ENCODE measurements around the gene IL17RC.

DNA sequence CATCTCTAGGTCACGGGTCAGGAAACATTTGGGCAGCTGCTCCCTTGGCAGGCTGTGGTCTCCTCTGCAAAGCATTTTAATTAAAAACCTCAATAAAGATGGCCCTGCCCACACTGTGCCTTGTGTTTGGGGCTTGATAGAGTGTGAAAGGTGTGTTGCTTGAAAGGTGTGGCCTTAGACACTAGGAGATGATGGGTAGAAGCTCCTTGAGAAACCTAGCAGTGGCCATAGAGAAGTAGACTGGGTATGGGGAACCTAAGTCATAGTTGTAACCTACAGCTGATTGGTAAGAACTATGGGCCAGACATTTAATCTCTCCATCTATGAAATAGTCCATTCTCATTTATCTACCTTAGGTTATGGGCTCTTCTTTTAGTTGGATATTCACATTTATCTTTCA is 23.2 kb upstream of the IL17RC start:
- TF ChIP-seq, protein P1, sequence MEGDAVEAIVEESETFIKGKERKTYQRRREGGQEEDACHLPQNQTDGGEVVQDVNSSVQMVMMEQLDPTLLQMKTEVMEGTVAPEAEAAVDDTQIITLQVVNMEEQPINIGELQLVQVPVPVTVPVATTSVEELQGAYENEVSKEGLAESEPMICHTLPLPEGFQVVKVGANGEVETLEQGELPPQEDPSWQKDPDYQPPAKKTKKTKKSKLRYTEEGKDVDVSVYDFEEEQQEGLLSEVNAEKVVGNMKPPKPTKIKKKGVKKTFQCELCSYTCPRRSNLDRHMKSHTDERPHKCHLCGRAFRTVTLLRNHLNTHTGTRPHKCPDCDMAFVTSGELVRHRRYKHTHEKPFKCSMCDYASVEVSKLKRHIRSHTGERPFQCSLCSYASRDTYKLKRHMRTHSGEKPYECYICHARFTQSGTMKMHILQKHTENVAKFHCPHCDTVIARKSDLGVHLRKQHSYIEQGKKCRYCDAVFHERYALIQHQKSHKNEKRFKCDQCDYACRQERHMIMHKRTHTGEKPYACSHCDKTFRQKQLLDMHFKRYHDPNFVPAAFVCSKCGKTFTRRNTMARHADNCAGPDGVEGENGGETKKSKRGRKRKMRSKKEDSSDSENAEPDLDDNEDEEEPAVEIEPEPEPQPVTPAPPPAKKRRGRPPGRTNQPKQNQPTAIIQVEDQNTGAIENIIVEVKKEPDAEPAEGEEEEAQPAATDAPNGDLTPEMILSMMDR (IDR thresholded peaks at IDR 0.05; ENCODE audit: low read depth, low read length): no peak
- TF ChIP-seq EZH2phosphoT487 (IDR thresholded peaks at IDR 0.05; ENCODE audit: low read depth): no peak
